ENCODE data around the gene CLN3. TPM values are rescaled to one million over a fixed set of nuclear protein-coding genes. Genes with fewer than 3 reads are reported as not detected.

CLN3 gene
- total RNA-seq, 1 experiment from 2014 or later, result 10.2 TPM

GRCh38 chr16:28526201-28527099 lies 34.6 kb upstream of the CLN3 start:
- Histone ChIP-seq H3K27ac (no peak overlapping the region), H3K9me3 (replicated peaks) (no peaks in the 10 kb centered on the region), H3K36me3 (no peaks in the 10 kb centered on the region), H3K27me3 (no peaks in the 10 kb centered on the region), H3K4me3 (no peak overlapping the region), H3K4me1 (no peaks in the 10 kb centered on the region)
- DNase-seq, result no peak

GRCh38 chr16:28524681-28525171 lies 32.9 kb upstream of the CLN3 start:
- Histone ChIP-seq H3K36me3 (no peaks in the 10 kb centered on the region), H3K27me3 (no peaks in the 10 kb centered on the region), H3K4me3 (no peak overlapping the region), H3K27ac (no peak overlapping the region), H3K9me3 (replicated peaks) (no peaks in the 10 kb centered on the region), H3K4me1 (no peaks in the 10 kb centered on the region)
- DNase-seq, result no peak

GRCh38 chr16:28522792-28523191 lies 30.9 kb upstream of the CLN3 start:
- no peak overlapping the region for H3K4me3 ChIP-seq
- no peaks in the 10 kb centered on the region for H3K27me3 ChIP-seq
- H3K9me3 ChIP-seq (replicated peaks), result no peaks in the 10 kb centered on the region
- no peaks in the 10 kb centered on the region for H3K36me3 ChIP-seq
- H3K27ac ChIP-seq, result no peak overlapping the region
- no peaks in the 10 kb centered on the region for H3K4me1 ChIP-seq
- DNase-seq, result no peak

- Histone ChIP-seq H3K27ac (no peak overlapping the region), H3K4me3 (no peak overlapping the region), H3K27me3 (no peaks in the 10 kb centered on the region), H3K36me3 (no peaks in the 10 kb centered on the region), H3K9me3 (replicated peaks) (no peaks in the 10 kb centered on the region), H3K4me1 (no peaks in the 10 kb centered on the region)
- no peak for DNase-seq
These were observed 29.6 kb upstream of the CLN3 start for GRCh38 chr16:28521436-28521835.

GRCh38 chr16:28520672-28521071 lies 28.8 kb upstream of the CLN3 start:
- Histone ChIP-seq H3K4me3 (no peak overlapping the region), H3K9me3 (replicated peaks) (no peaks in the 10 kb centered on the region), H3K27ac (no peak overlapping the region), H3K36me3 (no peaks in the 10 kb centered on the region), H3K4me1 (no peaks in the 10 kb centered on the region), H3K27me3 (no peaks in the 10 kb centered on the region)
- DNase-seq, result no peak

- Histone ChIP-seq H3K9me3 (replicated peaks) (no peaks in the 10 kb centered on the region), H3K27me3 (no peaks in the 10 kb centered on the region), H3K4me3 (no peak overlapping the region), H3K36me3 (no peaks in the 10 kb centered on the region), H3K4me1 (no peaks in the 10 kb centered on the region), H3K27ac (no peak overlapping the region)
- DNase-seq, result no peak
These were observed 22.4 kb upstream of the CLN3 start for GRCh38 chr16:28514246-28514645.

GRCh38 chr16:28513484-28514181 lies 21.8 kb upstream of the CLN3 start:
- H3K27ac ChIP-seq, result no peak overlapping the region
- no peaks in the 10 kb centered on the region for H3K9me3 ChIP-seq (replicated peaks)
- no peak overlapping the region for H3K4me3 ChIP-seq
- H3K27me3 ChIP-seq, result no peaks in the 10 kb centered on the region
- no peak for DNase-seq
- no peaks in the 10 kb centered on the region for H3K36me3 ChIP-seq
- H3K4me1 ChIP-seq, result no peaks in the 10 kb centered on the region

- Histone ChIP-seq H3K4me1 (no peaks in the 10 kb centered on the region), H3K4me3 (no peak overlapping the region), H3K27ac (no peak overlapping the region), H3K27me3 (no peaks in the 10 kb centered on the region), H3K36me3 (no peaks in the 10 kb centered on the region), H3K9me3 (replicated peaks) (no peaks in the 10 kb centered on the region)
- no peak for DNase-seq
These were observed 20.2 kb upstream of the CLN3 start for GRCh38 chr16:28511801-28512789.

GRCh38 chr16:28511031-28511430 lies 19.2 kb upstream of the CLN3 start:
- H3K36me3 ChIP-seq, result no peaks in the 10 kb centered on the region
- no peaks in the 10 kb centered on the region for H3K9me3 ChIP-seq (replicated peaks)
- H3K27me3 ChIP-seq, result no peaks in the 10 kb centered on the region
- H3K4me3 ChIP-seq, result no peak overlapping the region
- no peak for DNase-seq
- no peak overlapping the region for H3K27ac ChIP-seq
- no peaks in the 10 kb centered on the region for H3K4me1 ChIP-seq

GRCh38 chr16:28505489-28506137 lies 13.7 kb upstream of the CLN3 start:
- Histone ChIP-seq H3K9me3 (replicated peaks) (no peaks in the 10 kb centered on the region), H3K4me1 (no peaks in the 10 kb centered on the region), H3K36me3 (no peaks in the 10 kb centered on the region), H3K4me3 (no peak overlapping the region), H3K27me3 (no peaks in the 10 kb centered on the region), H3K27ac (no peak overlapping the region)
- no peak for DNase-seq

- no peaks in the 10 kb centered on the region for H3K4me1 ChIP-seq
- H3K27ac ChIP-seq, result no peak overlapping the region
- DNase-seq, result no peak
- H3K9me3 ChIP-seq (replicated peaks), result no peaks in the 10 kb centered on the region
- no peaks in the 10 kb centered on the region for H3K27me3 ChIP-seq
- H3K4me3 ChIP-seq, result no peak overlapping the region
- no peaks in the 10 kb centered on the region for H3K36me3 ChIP-seq
These were observed 13.0 kb upstream of the CLN3 start for GRCh38 chr16:28504707-28505404.

GRCh38 chr16:28503470-28504259 lies 11.8 kb upstream of the CLN3 start:
- DNase-seq, result no peak
- no peak overlapping the region for H3K27ac ChIP-seq
- H3K4me3 ChIP-seq, result no peak overlapping the region
- H3K4me1 ChIP-seq, result no peaks in the 10 kb centered on the region
- H3K27me3 ChIP-seq, result no peaks in the 10 kb centered on the region
- H3K36me3 ChIP-seq, result no peaks in the 10 kb centered on the region
- no peaks in the 10 kb centered on the region for H3K9me3 ChIP-seq (replicated peaks)

GRCh38 chr16:28502290-28502689 lies 10.4 kb upstream of the CLN3 start:
- Histone ChIP-seq H3K4me3 (no peak overlapping the region), H3K27ac (no peak overlapping the region), H3K27me3 (no peaks in the 10 kb centered on the region), H3K9me3 (replicated peaks) (no peaks in the 10 kb centered on the region), H3K4me1 (no peaks in the 10 kb centered on the region), H3K36me3 (no peaks in the 10 kb centered on the region)
- no peak for DNase-seq
